Measurements from ENCODE around the gene ZNF556.

DNA sequence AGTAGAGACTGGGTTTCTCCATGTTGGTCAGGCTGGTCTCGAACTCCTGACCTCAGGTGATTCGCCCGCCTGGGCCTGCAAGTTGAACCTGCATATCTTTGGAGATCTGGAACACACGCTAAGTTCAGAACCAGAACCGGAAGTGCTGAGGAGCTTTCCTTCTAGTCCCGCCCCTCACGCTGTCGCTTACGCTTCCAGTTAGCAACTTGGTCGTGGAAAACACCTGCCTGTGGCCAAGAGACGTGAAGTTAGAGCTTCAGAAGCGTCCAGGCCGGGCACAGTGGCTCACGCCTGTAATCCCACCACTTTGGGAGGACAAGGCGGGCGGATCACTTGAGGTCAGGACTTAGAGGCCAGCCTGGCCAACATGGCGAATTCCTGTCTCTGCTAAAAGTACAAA lies 18.6 kb downstream of the ZNF556 start:
- TF ChIP-seq CTCF (IDR thresholded peaks at IDR 0.05; ENCODE audit: poor library complexity) (no peak), EZH2 (IDR thresholded peaks at IDR 0.05; ENCODE audit: borderline replicate concordance) (no peak)

All from hepatocyte (in vitro differentiated cells).